ENCODE data around the gene SH2D3C.

SH2D3C gene

GRCh38 chr9:127730799-127731410 is 47.6 kb downstream of the SH2D3C start:
- Histone ChIP-seq H3K4me2 (ENCODE audit: low read length) (no peak overlapping the region), H3K9me2 (ENCODE audit: low read depth, low read length) (no peaks in the 10 kb centered on the region), H3K27me3 (ENCODE audit: insufficient read depth, low read length) (no peaks in the 10 kb centered on the region), H3K4me1 (ENCODE audit: insufficient read depth, low read length, severe bottlenecking) (peaks cover 12% of the 10 kb centered on the region), H2AFZ (ENCODE audit: low read length) (no peak overlapping the region), H3K27ac (ENCODE audit: low read depth, low read length, poor library complexity, severe bottlenecking) (no peak overlapping the region), H3K36me3 (ENCODE audit: insufficient read depth, low read length) (no peaks in the 10 kb centered on the region), H3K4me3 (ENCODE audit: low read depth, low read length, poor library complexity, severe bottlenecking) (no peak overlapping the region), H3K9me3 (ENCODE audit: low read length) (no peaks in the 10 kb centered on the region), H3K79me2 (ENCODE audit: insufficient read depth, low read length) (no peaks in the 10 kb centered on the region), H3F3A (ENCODE audit: insufficient read depth, low read length) (no peaks in the 10 kb centered on the region), H4K20me1 (ENCODE audit: insufficient read depth, low read length) (no peaks in the 10 kb centered on the region), H3K9ac (ENCODE audit: low read length) (no peak overlapping the region)
- TF ChIP-seq EZH2 (IDR thresholded peaks at IDR 0.05; ENCODE audit: borderline replicate concordance, low read length) (no peak), CTCF (IDR thresholded peaks at IDR 0.05; ENCODE audit: low read length) (no peak)

DNA sequence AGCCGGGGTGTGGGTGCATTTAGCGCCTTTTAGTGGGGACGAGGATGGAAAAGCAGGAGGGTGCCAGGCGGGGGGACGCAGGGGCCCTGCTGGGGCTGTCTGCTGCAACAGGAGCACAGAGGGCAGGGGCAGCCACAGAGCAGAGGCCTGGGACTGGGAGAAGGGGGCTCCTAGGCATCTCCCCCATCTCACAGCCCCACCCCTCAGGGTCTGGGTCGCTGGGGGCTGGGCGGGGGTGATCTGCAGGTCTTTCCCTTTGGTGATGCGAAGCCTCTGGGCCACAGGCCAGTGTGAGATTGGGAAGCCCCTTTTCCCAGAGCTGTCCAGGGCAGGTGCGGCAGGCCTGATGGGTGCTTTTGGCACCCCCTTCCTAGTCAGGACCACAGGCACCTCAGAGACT is 48.2 kb downstream of the SH2D3C start:
- Histone ChIP-seq H3K27me3 (ENCODE audit: insufficient read depth, low read length) (no peaks in the 10 kb centered on the region), H3K27ac (ENCODE audit: low read depth, low read length, poor library complexity, severe bottlenecking) (no peak overlapping the region), H3K4me3 (ENCODE audit: low read depth, low read length, poor library complexity, severe bottlenecking) (no peak overlapping the region), H3K4me1 (ENCODE audit: insufficient read depth, low read length, severe bottlenecking) (peaks cover 6% of the 10 kb centered on the region), H2AFZ (ENCODE audit: low read length) (no peak overlapping the region), H3K9ac (ENCODE audit: low read length) (no peak overlapping the region), H3K9me3 (ENCODE audit: low read length) (no peaks in the 10 kb centered on the region), H3K36me3 (ENCODE audit: insufficient read depth, low read length) (no peaks in the 10 kb centered on the region), H3K79me2 (ENCODE audit: insufficient read depth, low read length) (no peaks in the 10 kb centered on the region), H3F3A (ENCODE audit: insufficient read depth, low read length) (no peaks in the 10 kb centered on the region), H3K4me2 (ENCODE audit: low read length) (no peak overlapping the region), H4K20me1 (ENCODE audit: insufficient read depth, low read length) (no peaks in the 10 kb centered on the region), H3K9me2 (ENCODE audit: low read depth, low read length) (no peaks in the 10 kb centered on the region)
- TF ChIP-seq EZH2 (IDR thresholded peaks at IDR 0.05; ENCODE audit: borderline replicate concordance, low read length) (no peak), CTCF (IDR thresholded peaks at IDR 0.05; ENCODE audit: low read length) (no peak)

DNA sequence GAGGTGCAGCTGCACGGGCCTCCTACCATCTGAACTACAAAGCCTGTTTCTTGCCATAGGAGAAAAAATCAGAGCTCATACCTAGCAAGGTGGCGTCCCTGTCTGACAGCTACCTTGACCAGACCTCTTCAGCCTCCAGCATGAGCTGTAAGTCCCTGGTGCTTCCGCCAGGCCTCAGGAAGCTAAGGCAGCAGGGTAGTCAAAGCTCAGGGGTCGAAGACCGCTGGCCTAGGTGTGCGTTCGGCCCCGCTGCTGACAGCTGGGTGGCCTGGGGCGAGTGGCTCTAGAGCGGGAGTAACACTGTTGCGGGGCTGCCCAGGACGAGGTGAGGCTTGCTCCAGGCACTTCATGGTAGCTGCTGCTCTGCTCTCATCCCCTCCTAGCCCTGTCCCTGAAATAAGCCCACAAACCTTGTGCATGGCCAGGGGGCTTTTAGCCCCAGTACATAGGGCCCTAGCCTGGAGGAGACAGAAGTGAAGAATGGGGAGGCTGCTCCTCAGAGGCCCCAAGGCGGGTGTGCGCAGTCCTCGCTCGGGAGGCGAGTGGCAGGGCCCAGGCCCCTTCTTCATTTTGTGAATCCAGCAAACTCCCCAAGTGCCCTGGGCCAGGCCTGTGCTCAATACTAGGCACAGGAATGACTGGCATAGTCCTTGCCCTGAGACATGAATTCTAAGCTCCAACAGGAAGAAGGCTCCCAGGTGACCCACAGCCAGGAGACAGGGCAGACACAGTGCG is 48.8 kb downstream of the SH2D3C start:
- Histone ChIP-seq H2AFZ (ENCODE audit: low read length) (no peak overlapping the region), H3K4me2 (ENCODE audit: low read length) (no peak overlapping the region), H3F3A (ENCODE audit: insufficient read depth, low read length) (no peaks in the 10 kb centered on the region), H3K9me2 (ENCODE audit: low read depth, low read length) (no peaks in the 10 kb centered on the region), H3K36me3 (ENCODE audit: insufficient read depth, low read length) (no peaks in the 10 kb centered on the region), H3K4me1 (ENCODE audit: insufficient read depth, low read length, severe bottlenecking) (peaks cover 6% of the 10 kb centered on the region), H4K20me1 (ENCODE audit: insufficient read depth, low read length) (no peaks in the 10 kb centered on the region), H3K9me3 (ENCODE audit: low read length) (no peaks in the 10 kb centered on the region), H3K9ac (ENCODE audit: low read length) (no peak overlapping the region), H3K79me2 (ENCODE audit: insufficient read depth, low read length) (no peaks in the 10 kb centered on the region), H3K4me3 (ENCODE audit: low read depth, low read length, poor library complexity, severe bottlenecking) (no peak overlapping the region), H3K27me3 (ENCODE audit: insufficient read depth, low read length) (no peaks in the 10 kb centered on the region), H3K27ac (ENCODE audit: low read depth, low read length, poor library complexity, severe bottlenecking) (no peak overlapping the region)
- TF ChIP-seq EZH2 (IDR thresholded peaks at IDR 0.05; ENCODE audit: borderline replicate concordance, low read length) (no peak), CTCF (IDR thresholded peaks at IDR 0.05; ENCODE audit: low read length) (no peak)

All from OCI-LY1 (cell line).